ENCODE data around the gene SLC6A6.
"Not testable (repeated sequence)": the region's sequence is repeated elsewhere in the genome, so short reads cannot be mapped to it uniquely, and the experiment has no call there.

Gene SLC6A6

DNA sequence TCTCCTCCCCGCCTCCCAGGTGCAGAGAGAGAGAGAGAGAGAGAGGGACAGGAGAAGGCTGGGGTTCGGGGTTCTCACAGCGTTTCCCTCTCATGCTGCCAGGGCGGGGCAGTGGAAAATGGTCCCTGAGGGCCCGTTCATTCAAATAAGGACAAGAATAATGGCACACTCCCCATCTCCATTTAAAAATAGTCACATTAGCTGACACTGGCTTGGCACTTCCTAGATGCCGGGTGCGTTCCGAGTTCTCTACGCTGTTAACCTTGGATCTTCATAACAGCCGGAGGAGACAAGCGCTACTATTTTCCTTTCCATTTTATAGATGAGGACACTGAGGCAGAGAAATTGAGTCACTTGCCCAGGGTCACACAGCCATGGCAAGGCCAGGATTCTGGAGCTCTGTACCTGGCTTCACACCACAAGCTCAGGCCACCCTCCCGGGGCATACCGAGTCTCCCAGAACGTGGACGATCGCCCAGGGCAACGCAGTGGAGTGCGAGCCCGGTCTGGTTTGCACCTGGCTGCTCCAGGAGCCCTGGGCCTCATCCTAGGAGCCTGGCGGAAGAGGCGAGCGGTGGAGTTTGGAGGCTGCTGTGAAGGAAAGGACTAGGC lies 608 bp upstream of the SLC6A6 start:
- no peak for DNase-seq

DNA sequence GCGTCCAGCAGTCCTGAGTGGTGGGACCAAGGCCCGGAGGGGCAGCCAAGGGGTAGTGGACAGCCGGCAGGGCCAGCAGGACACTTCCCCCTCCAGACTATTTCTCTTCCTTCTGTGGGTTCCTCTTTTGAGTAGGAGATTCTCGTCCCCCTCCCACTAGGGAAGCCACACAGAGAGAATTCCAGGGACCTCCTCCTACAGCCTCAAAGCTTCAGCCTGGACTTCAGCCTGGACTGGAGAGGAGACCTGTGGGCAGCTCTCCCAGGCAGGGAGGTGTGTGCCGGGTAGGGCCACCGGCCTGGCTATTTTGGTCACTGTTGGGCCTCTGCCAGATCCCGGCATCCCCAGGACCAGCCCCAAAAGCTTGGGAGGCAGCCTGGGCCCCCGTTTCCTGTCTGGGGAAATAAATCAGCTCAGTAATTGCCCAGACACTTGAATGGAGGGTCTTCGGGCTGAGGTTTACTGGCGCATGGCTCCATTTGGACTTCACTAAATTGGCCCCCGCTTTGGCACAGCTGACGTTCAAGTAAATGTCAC lies 1.3 kb downstream of the SLC6A6 start:
- DNase-seq = peak; percentile 43

- DNase-seq = no peak
Measured at GRCh38 chr3:14404186-14404585, 1.8 kb downstream of the SLC6A6 start.

- no peak for DNase-seq
Measured at GRCh38 chr3:14404631-14405359, 2.4 kb downstream of the SLC6A6 start.

- DNase-seq = no peak
Measured at GRCh38 chr3:14405360-14406238, 3.2 kb downstream of the SLC6A6 start.

- DNase-seq = no peak
Measured at GRCh38 chr3:14406336-14406735, 3.9 kb downstream of the SLC6A6 start.

DNA sequence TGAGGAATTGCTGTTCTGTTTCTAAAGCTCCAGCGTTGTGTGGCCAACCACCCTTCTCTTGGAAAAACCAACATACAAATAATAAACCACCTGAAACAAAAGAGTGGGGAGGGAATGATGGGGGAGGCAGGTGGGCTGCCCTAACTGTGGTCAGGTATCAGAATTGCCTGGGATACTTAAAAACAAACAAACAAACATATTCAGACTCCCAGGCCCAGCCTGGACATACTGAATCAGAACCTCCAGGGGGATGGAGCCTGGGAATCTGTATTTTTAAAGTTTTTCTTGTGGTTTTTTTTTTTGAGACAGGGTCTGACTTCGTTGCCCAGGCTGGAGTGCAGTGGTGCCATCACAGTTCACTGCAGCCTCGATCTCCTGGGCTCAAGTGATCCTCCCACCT lies 4.4 kb downstream of the SLC6A6 start:
- DNase-seq = no peak

GRCh38 chr3:14407203-14407602 lies 4.8 kb downstream of the SLC6A6 start:
- no peak for DNase-seq

GRCh38 chr3:14409779-14410063 lies 7.3 kb downstream of the SLC6A6 start:
- not testable (repeated sequence) for DNase-seq

DNA sequence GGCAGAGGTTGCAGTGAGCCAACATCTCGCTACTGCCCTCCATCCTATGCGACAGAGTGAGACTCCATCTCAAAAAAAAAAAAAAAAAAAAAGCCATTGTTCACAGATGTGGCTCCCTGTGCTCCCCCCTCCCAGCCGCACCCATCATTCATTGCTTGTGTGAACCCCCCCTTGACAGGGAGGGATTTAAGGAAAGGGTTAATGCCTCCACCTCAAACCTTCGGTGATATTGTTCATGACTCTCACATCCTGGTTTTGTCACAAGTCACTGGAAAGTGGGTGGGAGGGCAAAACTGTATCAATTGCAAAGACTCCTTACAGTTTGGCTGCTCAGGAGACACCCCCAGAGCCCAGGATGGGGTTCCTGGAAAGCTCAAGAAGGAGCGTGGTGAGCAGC lies 7.7 kb downstream of the SLC6A6 start:
- no peak for DNase-seq

DNA sequence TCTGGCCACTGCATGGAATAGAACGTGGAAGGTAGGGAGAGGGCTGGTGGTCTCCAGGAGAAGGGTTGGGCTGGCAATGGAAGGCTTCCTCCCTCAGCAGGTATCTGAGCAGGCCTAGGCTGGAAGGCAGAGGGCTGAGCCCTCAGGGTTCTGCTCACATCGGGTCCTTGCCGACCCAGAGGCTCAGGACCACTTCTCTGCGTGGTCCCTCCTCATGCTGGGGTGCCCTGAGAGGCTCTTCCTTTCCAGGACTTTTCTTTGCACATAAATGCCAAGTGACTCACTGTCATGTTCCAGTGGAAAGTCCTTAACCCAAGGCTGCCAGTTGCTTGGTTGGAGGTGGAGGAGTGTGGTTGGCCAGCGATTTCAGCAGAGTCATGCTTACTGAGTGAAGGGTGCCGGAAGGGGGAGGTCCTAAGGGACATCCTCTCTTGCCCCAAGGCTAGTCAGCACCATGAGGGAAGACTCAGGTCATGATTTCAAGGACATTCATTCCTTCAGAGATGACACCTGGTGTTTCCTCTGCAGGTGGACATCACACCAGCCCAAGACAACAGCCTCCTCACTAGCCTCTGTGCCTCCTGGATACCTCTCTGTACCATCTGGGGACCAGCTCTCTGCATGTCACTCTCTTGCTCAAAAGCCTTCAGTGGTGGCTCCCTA lies 8.2 kb downstream of the SLC6A6 start:
- no peak for DNase-seq

- DNase-seq = no peak
Measured at GRCh38 chr3:14411166-14411526, 8.7 kb downstream of the SLC6A6 start.

- DNase-seq = no peak
Measured at GRCh38 chr3:14411988-14412387, 9.6 kb downstream of the SLC6A6 start.

GRCh38 chr3:14412831-14413380 lies 10.5 kb downstream of the SLC6A6 start:
- no peak for DNase-seq

- no peak for DNase-seq
Measured at GRCh38 chr3:14413381-14414071, 11.1 kb downstream of the SLC6A6 start.

- no peak for DNase-seq
Measured at GRCh38 chr3:14414846-14415464, 12.5 kb downstream of the SLC6A6 start.

DNA sequence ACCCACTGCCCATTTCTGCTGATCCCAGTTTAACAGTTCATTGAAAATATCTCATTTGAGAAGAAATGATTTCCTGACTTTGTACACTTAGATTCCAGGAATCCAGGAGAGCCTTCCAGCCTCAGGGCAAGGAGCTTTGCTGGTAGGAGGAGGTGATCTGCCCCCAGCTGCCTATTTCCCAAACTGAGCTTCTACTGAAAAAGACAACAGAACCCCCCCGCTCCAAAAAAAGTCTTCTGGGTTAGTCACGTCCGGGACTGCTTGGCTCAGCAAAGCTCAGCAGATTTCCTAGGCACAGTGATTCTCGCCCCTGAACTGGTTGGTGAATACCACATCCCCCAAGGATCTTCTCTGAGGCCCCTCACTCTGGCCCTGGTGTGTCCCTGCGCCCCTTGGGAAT lies 13.1 kb downstream of the SLC6A6 start:
- no peak for DNase-seq

DNA sequence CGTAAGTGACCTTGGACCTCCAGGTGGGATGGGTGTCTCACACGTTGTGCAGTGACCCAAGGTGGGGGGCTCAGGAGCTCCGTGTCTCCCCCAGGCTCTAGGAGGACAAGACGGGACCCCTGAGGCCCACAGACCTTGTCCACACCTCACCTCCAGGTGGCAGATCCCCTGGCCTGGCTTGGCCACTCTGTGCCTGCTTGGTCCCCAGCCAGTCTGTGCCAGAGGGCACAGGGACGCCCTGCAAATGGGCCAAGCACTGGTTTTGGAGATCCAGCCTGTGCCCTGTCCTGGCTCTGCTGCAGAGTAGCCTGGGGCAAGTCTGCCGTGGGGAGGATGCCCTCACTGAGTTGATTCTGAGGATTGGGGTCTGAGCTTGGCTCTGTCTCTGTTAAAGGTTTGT lies 14.0 kb downstream of the SLC6A6 start:
- DNase-seq = no peak

- DNase-seq = no peak
Measured at GRCh38 chr3:14418296-14419250, 16.2 kb downstream of the SLC6A6 start.

All from midbrain (tissue), 1 donor.